GM19468 (cell line): Measurements from ENCODE around the gene UBL4B.
"Not testable (repeated sequence)": the region's sequence is repeated elsewhere in the genome, so short reads cannot be mapped to it uniquely, and the experiment has no call there.

Experiments used
- ATAC-seq: cut with Tn5 transposase; IDR thresholded peaks from one replicate; pipeline ENCODE4 v1.9.1; 2021; ENCODE audit warnings: mild to moderate bottlenecking, moderate library complexity, moderate number of reproducible peaks; ENCODE audit not compliant: unreplicated experiment; ENCODE audit errors: extremely low read depth

UBL4B gene, protein sequence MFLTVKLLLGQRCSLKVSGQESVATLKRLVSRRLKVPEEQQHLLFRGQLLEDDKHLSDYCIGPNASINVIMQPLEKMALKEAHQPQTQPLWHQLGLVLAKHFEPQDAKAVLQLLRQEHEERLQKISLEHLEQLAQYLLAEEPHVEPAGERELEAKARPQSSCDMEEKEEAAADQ

DNA sequence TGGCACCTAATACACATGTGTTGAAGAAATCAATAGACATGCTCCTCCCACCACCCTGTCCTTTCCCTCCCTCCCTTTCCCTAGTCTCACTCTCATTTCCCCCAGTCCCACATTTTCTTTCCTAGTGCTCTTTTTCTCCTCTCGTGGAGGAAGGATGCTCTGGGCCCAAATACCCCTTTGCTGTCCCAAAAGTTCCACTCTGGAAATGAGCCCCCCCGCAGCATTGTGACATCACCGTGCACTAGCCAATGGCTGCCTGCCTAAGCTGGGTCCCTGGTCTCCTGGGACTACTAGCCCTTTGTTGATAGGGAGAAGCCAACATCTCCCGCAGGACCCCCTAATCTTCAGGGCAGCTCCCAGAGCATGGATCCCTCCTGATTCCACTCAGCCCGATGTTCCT lies at the start of gene UBL4B:
TSS of gene UBL4B (plus strand) at position 301 of the 400 bp plus-strand sequence. CDS start at position 393, 92 bp downstream.
- no peak for ATAC-seq

DNA sequence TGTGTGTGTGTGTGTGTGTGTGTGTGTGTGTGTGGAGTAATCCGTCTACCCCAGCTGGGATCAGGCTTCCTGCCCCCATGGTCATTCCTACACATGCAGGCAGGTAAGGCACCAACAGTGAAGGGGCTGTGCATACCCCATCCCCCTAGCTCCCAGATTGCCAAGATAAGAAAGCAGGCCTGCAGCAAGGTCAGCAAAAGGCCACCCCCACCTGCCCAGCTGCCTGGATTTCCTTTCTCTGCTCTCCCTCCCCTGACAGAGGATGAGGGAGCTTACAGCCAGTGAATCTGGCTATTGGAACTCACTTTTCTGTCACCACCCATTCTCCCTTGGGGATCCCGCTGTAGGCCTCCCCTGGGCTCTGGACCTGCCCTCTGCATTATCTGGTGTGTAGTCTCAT lies 49.6 kb upstream of the UBL4B start:
- ATAC-seq = no peak

DNA sequence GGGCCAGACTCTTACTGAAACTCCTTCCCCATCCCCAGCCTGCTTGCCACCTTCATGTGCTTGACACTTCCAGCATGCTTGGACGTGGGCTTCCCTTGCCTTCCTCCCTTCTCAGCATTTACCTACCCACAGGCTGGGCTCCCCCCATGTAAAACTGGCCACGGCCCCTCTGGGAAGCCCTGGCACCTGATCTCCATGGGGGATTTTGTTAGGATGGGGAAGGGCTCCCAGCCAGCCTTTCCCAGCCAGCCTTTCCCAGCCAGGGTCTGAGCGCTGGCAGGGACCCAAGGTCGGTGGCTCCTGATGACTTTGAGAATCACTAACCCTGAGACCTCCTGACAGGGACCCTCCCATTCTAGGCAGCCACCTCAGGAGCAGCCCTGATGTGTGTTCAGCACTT lies 48.5 kb upstream of the UBL4B start:
- ATAC-seq = no peak

DNA sequence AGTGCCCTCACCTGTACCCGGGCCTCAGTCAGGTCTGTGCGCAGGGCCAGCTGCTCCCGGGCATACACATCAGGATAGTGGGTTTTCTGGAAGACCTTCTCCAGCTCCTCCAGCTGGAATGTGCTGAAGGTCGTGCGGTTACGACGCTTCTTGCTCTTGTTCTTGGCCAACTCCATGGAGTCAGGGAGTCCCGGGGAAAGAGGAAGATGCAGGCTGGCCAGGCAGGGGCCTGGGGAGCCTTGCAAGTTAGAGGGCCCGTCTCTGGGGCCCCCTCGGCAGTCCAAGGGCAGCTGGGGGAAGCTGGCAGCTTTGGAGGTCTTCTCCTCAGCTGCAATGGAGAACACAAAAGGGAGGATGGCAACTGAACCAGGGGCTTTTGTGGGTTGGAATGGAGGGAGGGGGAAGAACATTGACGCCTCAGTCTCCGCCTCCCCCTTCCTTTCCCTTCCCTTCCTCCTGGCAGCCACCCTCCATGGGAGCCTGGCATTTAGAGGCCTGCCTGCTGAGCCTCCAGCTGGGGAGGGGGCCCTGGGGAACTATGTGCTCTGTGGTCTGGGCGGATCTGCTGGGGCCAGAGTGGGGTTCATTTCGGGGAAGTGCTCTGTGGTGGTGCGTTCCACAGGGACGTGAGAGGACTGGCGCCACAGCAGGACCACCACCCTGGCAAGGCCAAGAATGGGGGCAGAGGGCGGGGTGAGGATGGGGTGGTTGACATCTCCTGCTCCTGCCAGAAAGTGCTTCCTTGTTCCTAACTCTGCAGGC lies 47.5 kb upstream of the UBL4B start:
- no peak for ATAC-seq

DNA sequence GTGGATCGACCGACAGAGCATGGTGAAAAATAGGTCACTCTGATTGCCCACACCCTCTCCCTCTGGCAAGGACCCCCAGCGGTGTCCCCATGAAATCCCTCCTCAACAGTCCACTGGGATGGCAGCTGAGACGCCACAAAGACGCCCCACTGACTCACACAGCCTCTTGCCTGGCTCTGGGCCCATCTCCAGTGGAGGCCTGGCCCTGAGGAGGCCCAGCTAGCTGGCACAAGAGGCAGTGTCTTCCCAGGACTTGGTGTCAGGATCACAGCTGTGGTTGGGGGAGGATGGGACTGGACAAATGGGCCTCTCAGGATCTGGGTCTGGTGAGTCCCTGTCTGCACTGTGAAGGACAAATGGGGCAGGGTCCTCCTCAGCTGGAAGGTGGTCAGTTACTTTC lies 46.4 kb upstream of the UBL4B start:
- no peak for ATAC-seq

DNA sequence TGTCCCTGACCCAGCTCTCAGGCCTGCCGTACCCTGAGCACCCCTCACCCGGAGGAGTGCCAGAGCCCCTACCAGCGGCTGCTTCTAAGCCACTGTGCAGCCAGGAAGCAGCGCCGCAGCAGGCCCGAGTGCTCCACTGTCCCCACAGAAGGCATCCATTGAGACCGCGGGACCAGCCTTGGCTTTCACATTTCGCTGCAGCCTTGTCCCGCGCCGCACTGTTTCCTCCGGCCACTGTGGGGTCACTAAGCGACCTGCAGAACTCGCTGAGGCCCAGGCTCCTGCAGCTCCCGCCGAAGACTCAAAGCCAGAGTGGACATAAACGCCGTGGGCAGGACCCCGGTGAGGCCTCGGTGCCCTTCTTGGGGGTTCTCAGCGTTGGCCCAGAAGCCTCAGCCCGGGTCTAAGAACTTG lies 44.8 kb upstream of the UBL4B start:
- ATAC-seq = no peak

DNA sequence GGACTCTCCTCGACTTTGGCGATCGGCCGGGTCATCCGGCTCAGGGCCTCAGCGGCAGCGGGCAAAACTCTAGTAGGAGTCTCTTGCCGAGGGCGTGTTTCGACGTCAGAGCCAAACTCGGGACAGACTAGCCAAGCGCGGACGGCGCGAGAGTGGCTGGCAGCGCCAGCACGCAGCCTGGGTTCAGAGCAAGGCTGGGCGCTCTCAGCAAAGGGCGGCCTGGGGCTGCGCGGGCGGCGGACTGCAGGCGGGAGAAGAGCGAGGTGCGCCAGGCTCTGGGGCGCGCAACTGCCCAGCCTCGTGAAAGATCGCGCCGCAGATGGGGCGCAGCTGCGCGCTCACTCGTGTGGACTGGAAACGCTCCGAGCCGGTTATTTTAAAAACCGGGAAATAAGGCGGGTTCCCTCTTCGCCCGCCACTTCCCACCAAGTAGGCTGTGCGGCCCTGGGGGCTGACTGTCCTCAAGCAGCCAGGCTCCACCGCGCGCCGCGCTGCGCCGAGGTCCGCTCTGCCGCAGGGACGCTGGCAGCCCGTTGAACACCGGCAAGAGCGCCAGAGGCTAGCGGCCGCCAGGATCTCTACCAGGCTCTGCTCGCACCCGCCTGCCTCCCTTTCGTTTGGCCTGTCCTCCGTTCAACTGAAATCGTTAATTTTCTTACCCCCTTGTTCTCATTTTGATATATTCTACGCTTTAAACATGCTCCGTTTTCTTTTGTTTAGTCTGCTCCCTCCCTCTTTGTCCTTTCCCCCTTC lies 44.2 kb upstream of the UBL4B start:
- ATAC-seq = no peak

DNA sequence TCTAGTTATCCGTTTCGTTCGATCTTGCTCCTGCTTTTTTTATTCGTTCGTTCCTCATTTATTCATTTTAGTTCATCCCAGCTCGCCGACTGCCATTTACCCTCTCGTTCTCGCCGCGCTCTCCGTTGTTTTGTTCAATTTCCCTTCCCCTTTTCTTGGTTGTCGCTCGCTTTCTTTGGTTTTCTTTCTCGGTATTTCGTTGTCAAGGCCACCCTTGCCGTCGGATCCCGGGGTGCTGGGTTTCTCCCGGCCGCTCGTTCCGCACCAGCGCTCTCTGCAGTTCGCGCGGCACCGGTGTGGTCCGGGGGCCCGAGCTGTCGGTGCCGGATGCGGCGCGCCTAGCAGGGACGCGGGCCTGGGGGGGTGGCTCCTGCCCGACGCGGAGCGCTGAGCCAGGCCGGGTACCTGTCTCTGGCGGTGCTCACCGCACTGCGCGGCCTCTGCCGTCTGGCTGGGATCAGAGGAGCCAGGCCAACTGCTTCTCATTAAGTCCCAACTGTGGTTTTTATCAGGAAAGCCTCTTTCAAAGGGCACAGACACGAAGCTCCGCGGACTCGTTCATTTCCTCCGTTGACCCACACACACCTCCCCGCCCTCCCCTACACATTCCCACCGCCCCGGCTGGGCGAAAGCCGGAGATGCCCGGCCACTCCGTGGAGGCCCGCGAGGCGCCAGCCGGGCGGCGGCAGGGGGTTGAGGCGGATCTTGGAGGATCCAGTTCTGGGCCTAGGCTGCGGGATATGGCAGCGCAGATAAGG lies 43.4 kb upstream of the UBL4B start:
- ATAC-seq = no peak

DNA sequence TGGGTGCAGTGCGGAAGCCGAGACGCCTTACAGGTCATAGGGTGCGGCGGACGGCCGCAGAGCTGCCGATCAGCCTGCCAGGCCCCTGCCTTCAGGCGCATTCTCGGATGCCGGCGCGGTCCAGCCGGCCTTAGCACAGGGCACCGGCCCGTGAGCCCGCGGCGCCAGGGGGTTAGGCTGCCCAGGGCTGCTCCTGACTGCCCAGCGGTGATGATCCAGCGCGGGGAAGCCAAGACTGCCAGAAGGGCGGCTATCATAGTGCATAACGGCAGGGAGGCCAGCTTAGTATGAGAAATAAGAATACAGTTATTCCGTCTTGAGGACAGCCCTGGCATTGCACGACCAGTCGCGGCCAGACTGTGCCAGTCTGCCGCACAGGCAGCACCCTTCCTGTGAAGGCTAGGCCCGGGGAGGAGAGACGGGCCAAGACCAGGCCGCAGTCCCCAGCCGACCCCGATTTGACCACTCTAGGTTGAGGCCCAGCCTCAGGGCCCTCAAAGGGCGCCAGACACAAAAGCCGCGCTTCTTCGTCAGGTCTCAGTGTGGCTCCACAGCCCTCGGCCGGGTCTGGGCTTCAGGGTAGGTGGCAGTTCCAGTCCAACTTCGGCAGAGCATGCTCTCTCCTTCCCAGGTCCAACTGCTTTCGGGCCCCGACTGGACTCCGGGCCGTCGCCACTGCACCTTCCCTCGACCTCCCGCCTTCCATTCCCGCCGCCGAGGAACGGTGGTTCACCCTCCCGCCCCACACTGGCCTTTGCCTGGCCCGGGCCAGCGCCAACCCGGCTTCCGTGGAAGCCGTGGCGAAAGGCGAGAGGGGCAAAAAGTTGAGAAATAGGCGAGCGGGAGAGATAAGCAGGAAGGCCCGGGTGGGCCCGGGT lies 42.6 kb upstream of the UBL4B start:
- ATAC-seq = no peak

DNA sequence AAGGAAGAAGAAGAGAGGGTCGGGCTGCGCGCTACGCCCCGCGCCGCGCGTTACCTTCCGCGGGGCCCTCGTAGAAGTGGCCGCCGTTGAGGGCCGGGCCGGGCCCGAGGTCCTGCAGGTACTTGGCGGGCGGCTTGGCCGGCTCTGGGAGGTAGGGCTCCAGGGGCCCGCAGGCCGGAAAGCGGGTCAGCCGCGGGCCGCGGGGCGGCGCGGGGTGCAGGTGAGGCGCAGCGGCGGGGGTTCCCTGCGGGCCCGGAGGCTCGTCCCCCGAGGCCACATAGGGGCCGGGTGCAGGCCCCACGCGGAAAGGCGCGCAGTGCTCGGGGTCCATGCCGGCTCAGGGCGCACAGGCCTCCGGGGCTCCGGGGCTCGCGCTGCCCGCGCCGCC lies 42.0 kb upstream of the UBL4B start:
- ATAC-seq = no peak

DNA sequence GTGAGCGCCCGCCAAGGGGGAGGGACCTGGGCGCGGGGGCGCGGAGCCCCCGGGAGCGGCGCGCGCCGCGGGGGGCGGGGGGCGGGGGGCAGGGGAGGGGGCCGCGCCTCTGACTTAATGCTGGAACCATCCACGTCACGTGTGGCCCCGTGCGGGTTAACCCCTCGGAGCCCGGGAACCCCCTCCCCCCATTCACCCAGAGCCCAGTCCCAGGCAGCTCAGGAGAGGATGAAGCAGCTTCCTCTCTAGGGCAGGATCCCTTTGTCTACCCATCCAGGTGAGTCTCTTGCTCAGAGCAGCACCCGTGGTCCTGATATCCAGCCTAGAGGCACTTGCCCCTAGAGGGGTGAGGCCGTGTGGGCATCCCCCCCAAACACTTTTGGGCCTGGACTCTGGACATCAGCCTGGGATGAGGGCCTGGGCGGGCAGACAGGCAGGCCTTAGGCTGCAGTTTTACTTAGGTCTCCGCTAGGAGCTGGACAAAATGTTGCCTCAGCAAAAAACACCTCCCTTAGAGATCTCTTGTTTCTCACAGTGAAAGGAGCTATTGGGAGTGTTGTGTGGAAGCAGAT lies 41.5 kb upstream of the UBL4B start, which contains the start of gene ALX3:
TSS of gene ALX3 (minus strand) at position 2 of the 572 bp plus-strand sequence. CDS start 60 bp downstream, outside the sequence.
- ATAC-seq = no peak

DNA sequence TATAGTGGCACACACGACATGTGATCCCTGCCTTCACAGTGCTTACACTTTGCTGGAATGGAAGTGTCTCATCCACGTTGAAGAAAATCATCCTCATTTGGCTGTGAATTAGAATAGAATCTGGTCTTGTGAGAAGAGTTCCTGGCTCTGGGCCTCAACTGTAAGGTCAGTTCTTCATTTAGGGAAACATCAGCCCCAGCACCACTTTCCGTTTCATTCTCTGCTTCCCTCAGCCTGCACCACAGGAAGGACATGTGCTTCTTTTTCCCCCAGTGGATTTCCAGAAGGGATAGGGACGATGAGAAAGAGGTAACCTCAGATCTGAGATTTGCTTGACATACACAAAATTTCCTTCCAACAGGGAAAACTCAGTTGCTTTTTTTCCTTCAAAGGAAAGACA lies 38.1 kb upstream of the UBL4B start:
- no peak for ATAC-seq

DNA sequence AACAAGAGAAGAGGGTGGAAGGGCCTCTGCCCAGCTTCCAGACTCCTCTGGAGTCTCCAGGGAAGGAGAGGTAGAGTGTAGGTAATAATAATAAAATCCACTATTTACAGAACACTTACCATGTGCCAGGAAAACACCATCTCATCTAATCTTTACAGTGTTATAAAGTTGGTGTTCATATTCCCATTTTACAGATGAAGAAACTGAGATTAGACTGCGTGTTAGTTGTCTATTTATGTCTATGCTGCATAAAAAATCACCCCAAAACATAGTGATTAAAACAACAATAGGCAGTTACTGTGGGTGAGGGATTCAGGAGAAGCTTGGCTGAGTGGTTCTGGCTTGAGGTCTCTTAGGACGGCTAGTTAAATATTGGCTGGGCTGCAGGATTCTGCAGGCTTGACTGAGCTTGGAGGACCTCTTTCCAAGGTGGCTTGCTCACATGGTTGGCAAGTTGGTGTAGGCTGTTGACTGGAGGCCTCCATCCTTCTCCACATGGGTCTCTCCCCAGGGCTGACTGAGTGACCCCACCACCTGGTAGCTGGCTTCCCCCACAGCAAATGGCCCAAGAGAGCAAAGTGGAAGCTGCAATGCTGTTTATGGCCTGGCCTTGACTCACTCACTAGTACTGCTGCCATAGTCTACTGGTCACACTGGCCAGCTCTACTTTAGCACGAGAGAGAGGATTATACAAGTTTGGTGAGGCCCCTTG lies 35.3 kb upstream of the UBL4B start:
- no peak for ATAC-seq

DNA sequence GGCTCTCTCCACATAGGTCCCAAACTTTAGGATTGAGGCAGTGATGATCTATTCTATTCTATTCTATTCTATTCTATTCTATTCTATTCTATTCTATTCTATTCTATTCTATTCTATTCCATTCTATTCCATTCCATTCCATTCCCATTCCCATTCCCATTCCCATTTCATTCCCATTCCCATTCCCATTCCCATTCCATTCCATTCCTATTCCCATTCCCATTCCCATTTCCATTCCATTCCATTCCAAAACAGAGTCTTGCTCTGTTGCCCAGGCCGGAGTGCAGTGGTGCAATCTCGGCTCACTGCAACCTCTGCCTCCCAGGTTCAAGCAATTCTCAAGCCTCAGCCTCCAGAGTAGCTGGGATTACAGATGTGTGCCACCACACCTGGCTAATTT lies 32.2 kb upstream of the UBL4B start:
- ATAC-seq = not testable (repeated sequence)

DNA sequence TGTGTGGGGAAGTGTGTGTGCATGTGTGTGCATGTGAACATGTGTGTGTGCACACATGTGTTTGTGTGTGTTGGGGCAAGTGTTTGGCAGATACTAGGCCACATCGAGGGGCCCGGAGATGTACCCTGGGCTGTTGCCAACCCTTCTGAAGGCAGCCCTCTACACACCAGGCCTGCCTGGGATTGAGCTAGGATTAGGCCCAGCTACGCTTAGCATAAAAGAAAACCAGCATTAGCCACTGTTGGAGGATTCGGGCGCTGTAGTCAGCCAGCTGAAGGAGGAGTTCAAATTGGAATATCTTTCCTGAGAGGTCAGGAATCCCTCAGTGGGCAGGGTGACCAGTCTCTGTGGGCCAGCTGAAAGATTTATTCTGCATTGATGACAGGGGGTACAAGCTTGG lies 31.2 kb upstream of the UBL4B start:
- no peak for ATAC-seq

DNA sequence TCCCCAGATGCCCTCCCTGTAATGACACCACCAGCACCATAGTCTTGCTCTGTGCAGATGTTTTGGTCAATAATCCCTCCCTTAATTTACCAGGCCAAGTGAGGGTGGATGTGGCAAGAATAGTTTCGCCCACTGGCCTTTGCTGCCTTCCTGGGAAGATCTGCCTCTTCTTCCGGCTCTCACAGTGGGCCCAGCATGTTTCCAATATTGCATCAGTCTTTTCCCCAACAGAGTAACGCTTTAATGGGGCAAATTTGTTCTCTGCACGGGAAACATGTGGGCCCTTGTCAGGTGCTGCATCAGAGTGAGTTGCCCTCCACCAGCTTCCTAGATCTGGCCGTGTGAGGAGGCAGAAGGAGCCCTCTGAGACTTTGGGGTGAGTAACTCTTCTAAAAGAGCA lies 29.8 kb upstream of the UBL4B start:
- ATAC-seq = no peak

DNA sequence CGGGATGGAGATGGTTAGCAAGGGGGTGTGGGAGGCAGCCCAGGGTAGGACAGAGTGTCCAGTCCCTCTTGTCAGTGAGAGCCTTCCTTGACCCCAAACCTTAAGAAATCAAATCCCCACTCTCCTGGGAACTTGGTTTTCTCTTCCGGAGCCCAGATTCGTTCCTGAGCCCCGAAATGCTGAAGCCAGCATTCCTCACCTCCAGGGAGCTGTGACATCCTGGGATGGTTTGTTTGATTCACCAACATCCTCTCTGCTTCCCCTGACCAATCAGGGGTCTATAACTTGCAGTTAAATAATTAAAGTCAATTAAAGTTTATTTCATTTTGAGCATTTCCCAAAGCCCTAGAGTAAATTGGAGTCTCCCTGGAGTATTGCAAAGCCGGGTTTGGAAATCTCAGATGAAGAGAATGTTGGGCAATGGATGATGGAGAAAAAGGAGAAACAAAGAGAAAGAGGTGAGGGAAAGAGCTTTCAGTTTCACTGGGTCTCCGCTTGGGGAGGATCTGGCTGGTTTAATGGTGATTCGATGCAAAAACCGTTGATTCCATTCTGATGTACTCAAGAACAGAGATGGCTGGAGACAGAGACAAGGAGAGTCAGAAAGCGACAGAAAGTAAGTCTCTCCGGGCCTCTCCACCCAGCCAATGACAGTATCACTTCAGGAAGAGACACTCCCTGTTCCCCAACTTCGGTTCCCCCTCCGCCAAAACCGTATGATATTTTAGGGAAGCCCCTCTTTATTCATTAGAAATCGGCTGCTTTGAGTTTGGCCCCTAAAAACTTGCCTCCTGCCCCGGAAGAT lies 29.0 kb upstream of the UBL4B start:
- no peak for ATAC-seq

DNA sequence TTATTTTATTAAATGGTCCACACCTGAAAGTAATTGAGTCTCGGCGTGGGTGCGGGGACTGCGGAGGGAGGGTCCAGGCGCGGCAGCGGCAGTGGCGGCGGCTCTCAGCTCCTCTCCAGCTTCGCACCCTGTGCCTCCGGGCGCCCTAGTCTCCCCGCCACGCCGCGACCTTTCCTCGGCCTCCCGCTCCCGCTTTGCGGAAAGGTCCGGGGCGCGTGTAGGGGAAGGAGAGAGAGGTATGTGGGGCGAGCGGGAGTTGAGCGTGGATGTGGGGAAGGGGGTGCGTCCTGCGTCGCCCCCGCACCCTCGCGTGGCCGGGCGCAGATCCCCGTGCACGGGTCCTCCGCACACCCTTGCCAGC lies 28.4 kb upstream of the UBL4B start:
- no peak for ATAC-seq
